K562 (cell line): Measurements from ENCODE around the gene ANKRD49. TPM values are rescaled to one million over a fixed set of nuclear protein-coding genes. Genes with fewer than 3 reads are reported as not detected.

Experiments used
- ATAC-seq: fragments of 200-7000 bp; cut with Tn5 transposase; 3 replicates; pipeline ENCODE4 v1.9.1; 2020; ENCODE audit warnings: moderate library complexity
- BruUV-seq: library from RNA; stranded (reverse); fragments of 400-500 nt; replicated peaks from 2 replicates; lab custom pipeline; 2021; lab: Mats Ljungman, UMichigan
- CTCF ChIA-PET: fragments of 300-600 bp; formaldehyde crosslinking; extraction: SDS; loops from one replicate; lab custom pipeline; 2021; ENCODE audit warnings: low intra/inter-chr PET ratio; lab: Yijun Ruan, JAX
- POLR2A ChIA-PET: fragments of 300-600, 350-650 bp; sonication (Branson Sonifier 250); formaldehyde crosslinking; extraction: SDS; loops from one replicate; lab custom pipeline; 2021; ENCODE audit warnings: antibody characterized with exemption, inconsistent platforms; lab: Yijun Ruan, JAX
- DNase-seq, 4 experiments: peaks; one replicate each; pipeline versions ENCODE4 v3.0.0 to v3.0.0-alpha.2; 2011 to 2018; ENCODE audit warnings: low spot score in 3 of 4, mixed read lengths in 3 of 4; ENCODE audit errors: extremely low read depth in 1 of 4
- FAIRE-seq: peaks from 2 replicates; lab custom pipeline; 2011; peaks lifted over from hg19 to GRCh38; lab: Jason Lieb, UNC
- H2AFZ ChIP-seq: 2 replicates; pipeline ENCODE4 v1.6.0; 2011; ENCODE audit warnings: low read depth, low read length, control low read depth, inconsistent platforms
- H3K27ac ChIP-seq: fragments of 200-600 bp; 3 replicates; pipeline ENCODE4 v1.8.0; 2011; ENCODE audit warnings: low read depth, mild to moderate bottlenecking, control low read depth, inconsistent platforms, low read length, moderate library complexity, mixed read lengths; ENCODE audit errors: extremely low read depth
- H3K27me3 ChIP-seq, 2 experiments: fragments of 300-600 bp in 1 of 2; 2 replicates in 1 of 2; 3 replicates in 1 of 2; pipeline versions ENCODE4 v1.6.0 to v1.8.0; 2011; ENCODE audit warnings: inconsistent platforms in 2 of 2, low read length in 2 of 2, mild to moderate bottlenecking in 1 of 2, mixed read lengths in 1 of 2, moderate library complexity in 1 of 2; ENCODE audit not compliant: control insufficient read depth in 2 of 2, insufficient read depth in 2 of 2
- H3K36me3 ChIP-seq: fragments of 300-600 bp; 3 replicates; pipeline ENCODE4 v1.8.0; 2011; ENCODE audit warnings: mild to moderate bottlenecking, low read length, inconsistent platforms; ENCODE audit not compliant: control insufficient read depth, insufficient read depth
- H3K4me1 ChIP-seq, 2 experiments: fragments of 200-600 bp in 1 of 2; replicated peaks in 1 of 2; 2 replicates in 1 of 2; 3 replicates in 1 of 2; pipeline versions ENCODE4 v1.5.1 to v1.8.0; 2011; ENCODE audit warnings: inconsistent platforms in 2 of 2, low read length in 2 of 2, mild to moderate bottlenecking in 1 of 2, mixed read lengths in 1 of 2, moderate library complexity in 1 of 2; ENCODE audit not compliant: control insufficient read depth in 2 of 2, insufficient read depth in 2 of 2
- H3K4me2 ChIP-seq: 2 replicates; pipeline ENCODE4 v1.6.1; 2011; ENCODE audit warnings: low read length, control low read depth, inconsistent platforms, mixed read lengths; ENCODE audit not compliant: insufficient read depth
- H3K4me3 ChIP-seq: fragments of 200-600 bp; sonication (generic), shearing (Covaris generic); 2 replicates; pipeline ENCODE4 v1.5.1; 2016; ENCODE audit warnings: control low read depth, inconsistent platforms
- H3K79me2 ChIP-seq: fragments of 200-600 bp; 3 replicates; pipeline ENCODE4 v1.8.0; 2011; ENCODE audit warnings: low read length, inconsistent platforms; ENCODE audit not compliant: control insufficient read depth, insufficient read depth
- H3K9ac ChIP-seq, 2 experiments: 2 replicates each; pipeline versions ENCODE4 v1.6.0 to v1.6.1; 2011; ENCODE audit warnings: low read depth in 2 of 2, low read length in 2 of 2, control low read depth in 1 of 2, inconsistent platforms in 1 of 2, mild to moderate bottlenecking in 1 of 2, mixed read lengths in 1 of 2; ENCODE audit not compliant: insufficient read depth in 1 of 2
- H3K9me1 ChIP-seq: one replicate; pipeline ENCODE4 v1.6.0; 2011; ENCODE audit warnings: inconsistent platforms, mild to moderate bottlenecking, low read length, moderate library complexity; ENCODE audit not compliant: control insufficient read depth, insufficient read depth
- H3K9me3 ChIP-seq: replicated peaks from 2 replicates; pipeline ENCODE4 v1.5.1; 2011; ENCODE audit warnings: low read depth, low read length, inconsistent platforms; ENCODE audit not compliant: control insufficient read depth, insufficient read depth
- H4K20me1 ChIP-seq: replicated peaks from 2 replicates; pipeline ENCODE4 v1.6.1; 2011; ENCODE audit warnings: low read length, inconsistent platforms, mixed read lengths; ENCODE audit not compliant: control insufficient read depth, insufficient read depth
- BMI1 ChIP-seq: fragments of 150-350 bp; IDR thresholded peaks from 2 replicates; pipeline ENCODE4 v1.6.1; 2014; ENCODE audit warnings: low read length
- FOXM1 ChIP-seq, 2 experiments: fragments of 450-650 bp in 1 of 2; sonication (generic) in 1 of 2; formaldehyde crosslinking in 1 of 2; IDR thresholded peaks; 2 replicates each; pipeline versions ENCODE4 v1.6.1 to v1.9.0; 2017 to 2022; ENCODE audit warnings: low read depth in 2 of 2, mild to moderate bottlenecking in 2 of 2, missing genetic modification reagents in 1 of 2, moderate library complexity in 1 of 2
- GABPB2 ChIP-seq: fragments of 250-450 bp; sonication (Bioruptor Pico); conservative IDR thresholded peaks from 2 replicates; pipeline ENCODE4 v1.5.1; 2021; ENCODE audit warnings: mild to moderate bottlenecking
- POLR2B ChIP-seq: fragments of 450-650 bp; IDR thresholded peaks from 2 replicates; pipeline ENCODE4 v1.6.1; 2018; ENCODE audit warnings: low read depth; ENCODE audit not compliant: partially characterized antibody
- POLR3G ChIP-seq: IDR thresholded peaks from 2 replicates; pipeline ENCODE4 v1.6.1; 2011; ENCODE audit not compliant: insufficient read length, insufficient replicate concordance; ENCODE audit errors: extremely low read depth
- TAF7 ChIP-seq: fragments of 450-650 bp; IDR thresholded peaks from 2 replicates; pipeline ENCODE4 v1.6.1; 2016; ENCODE audit warnings: missing genetic modification characterization, missing compliant biosample characterization
- ZNF253 ChIP-seq: fragments of 250-450 bp; sonication (Bioruptor Pico); conservative IDR thresholded peaks from 2 replicates; pipeline ENCODE4 v1.6.1; 2021; ENCODE audit warnings: mild to moderate bottlenecking
- WGBS: fragments of 100-300 bp; shearing (Covaris generic); methylation state at CpG from one replicate; pipeline ENCODE4 v1.1.6; 2016; ENCODE audit warnings: low coverage, mixed read lengths; ENCODE audit not compliant: insufficient coverage; ENCODE audit errors: missing lambda C conversion rate; 5-methylcytosine and 5-hydroxymethylcytosine counted together
- in situ Hi-C: fragments of 300-500 bp; cut with MboI; formaldehyde crosslinking; loops from 4 replicates; pipeline ENCODE4 v1.15.0; 2018; ENCODE audit warnings: inconsistent platforms, mixed read lengths
- intact Hi-C: fragments of 100-400 bp; cut with micrococcal nuclease; formaldehyde crosslinking; loops from 2 replicates; pipeline ENCODE4 v1.14.2; 2022
- polyA plus RNA-seq, 8 experiments: library from polyadenylated mRNA; depleted of rRNA in 4 of 8; stranded (reverse) in 5 of 8; unstranded in 3 of 8; fragments of >200 nt; fragmentation: Nextera tagmentation in 2 of 8; fragmentation: Illumina TruSeq in 1 of 8; extraction: Ambion mirVana in 2 of 8; extraction: Trizol in 1 of 8; gene quantifications; 2 replicates each; pipeline versions ENCODE4 v1.2.1 to v1.2.3, GENCODE V29; 2011 to 2014; ENCODE audit warnings: inconsistent platforms in 1 of 8, missing spikeins in 1 of 8
- total RNA-seq, 7 experiments: library from RNA; depleted of rRNA in 6 of 7; stranded (reverse); fragments of >200 nt in 6 of 7; fragmentation: Illumina TruSeq in 2 of 7; extraction: Trizol in 2 of 7; gene quantifications; 2 replicates each; pipeline versions ENCODE4 v1.2.1 to v1.2.3, GENCODE V29; 2011 to 2021; ENCODE audit warnings: low replicate concordance in 1 of 7

The ANKRD49 gene
- total and polyA plus RNA-seq, 9 of the 15 experiments (the other 6 are each of a cell fraction or from before 2014, with no cell fraction given), result 13.4 to 43.5 (median 30.6) TPM

DNA sequence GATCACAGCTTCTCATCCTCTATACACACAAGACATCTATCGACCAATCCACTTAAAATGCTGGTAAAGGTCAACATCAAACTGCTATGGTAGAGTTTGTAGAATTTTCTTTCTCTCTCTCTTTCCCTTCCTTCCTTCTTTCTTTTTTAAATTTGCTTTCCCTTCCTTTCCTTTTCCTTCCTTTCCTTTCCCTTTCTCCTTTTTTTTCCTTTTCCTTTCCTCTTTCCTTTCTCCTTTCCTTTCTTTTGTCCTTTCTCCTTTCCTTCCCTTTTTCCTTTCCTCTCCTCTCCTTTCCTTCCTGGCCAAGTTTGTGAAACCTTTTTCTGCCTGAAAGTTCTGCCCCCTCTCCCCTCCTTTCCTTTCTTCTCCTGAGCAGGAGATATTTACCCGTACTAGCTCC lies 21.6 kb downstream of the ANKRD49 start (continued):
- no peak for TF ChIP-seq POLR2B

DNA sequence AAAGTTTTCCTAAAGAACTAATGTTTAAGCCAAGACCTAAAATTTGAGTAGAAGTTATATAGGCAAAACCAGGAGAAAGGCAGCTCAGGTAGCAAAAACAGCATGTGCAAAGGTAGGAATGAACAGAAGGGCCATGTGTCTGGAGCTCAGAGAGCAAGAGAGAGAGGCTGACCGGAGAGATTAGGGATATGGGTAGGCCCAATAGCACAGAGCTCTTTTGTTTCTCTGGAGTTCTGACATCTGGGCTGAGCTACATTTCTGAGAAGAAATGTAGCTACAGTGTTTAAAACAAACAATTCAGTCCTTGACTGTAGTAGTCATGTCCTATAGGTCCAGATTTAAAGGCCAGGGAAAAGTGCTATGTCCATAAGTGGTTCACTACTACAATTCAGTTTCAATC lies 22.9 kb downstream of the ANKRD49 start:
- FAIRE-seq (no peak), DNase-seq (no peak), ATAC-seq (no peak)
- peaks cover 0 to 7% of the 10 kb centered on the region in 2 experiments; a peak in 2 of 5 replicates for H3K4me1 ChIP-seq
- POLR2A ChIA-PET, result no interaction called here
- no peaks in the 10 kb centered on the region for H4K20me1 ChIP-seq
- no TSS peak for BruUV-seq
- in situ Hi-C loops, result no loop called here
- H3K9ac ChIP-seq, result no peak overlapping the region
- intact Hi-C loops, result no loop called here
- no peak overlapping the region for H3K4me2 ChIP-seq
- no peak for TF ChIP-seq TAF7 (tag)
- TF ChIP-seq POLR3G, result no peak
- TF ChIP-seq BMI1, result no peak
- TF ChIP-seq ZNF253, result no peak
- no peak for TF ChIP-seq FOXM1 (IDR thresholded peaks at IDR 0.05; ENCODE audit: low read depth)
- TF ChIP-seq FOXM1 (CRISPR knock-in tag; IDR thresholded peaks at IDR 0.05; ENCODE audit: low read depth), result no peak
- TF ChIP-seq GABPB2, result no peak
- TF ChIP-seq, all 486 proteins: peak for 0
- no peaks in the 10 kb centered on the region for H3K36me3 ChIP-seq
- no peaks in the 10 kb centered on the region for H3K9me3 ChIP-seq
- H2AFZ ChIP-seq, result no peak overlapping the region
- no peaks in the 10 kb centered on the region for H3K9me1 ChIP-seq
- WGBS, result 9% methylated on average over 1 of the region's 1 CpG
- no peaks in the 10 kb centered on the region for H3K79me2 ChIP-seq
- no peak overlapping the region for H3K27ac ChIP-seq
- no peak overlapping the region for H3K4me3 ChIP-seq
- peaks cover 2 to 4% of the 10 kb centered on the region in 2 experiments; a peak in 2 of 5 replicates for H3K27me3 ChIP-seq
- CTCF ChIA-PET, result no interaction called here
